Endodermal cell (in vitro differentiated cells): ENCODE measurements around the gene YPEL5. TPM values are rescaled to one million over a fixed set of nuclear protein-coding genes. Genes with fewer than 3 reads are reported as not detected.
"Not testable (repeated sequence)": the region's sequence is repeated elsewhere in the genome, so short reads cannot be mapped to it uniquely, and the experiment has no call there.

Experiments
- DNase-seq: peaks from one replicate; pipeline ENCODE4 v3.0.0-alpha.2; 2017
- H3K27ac ChIP-seq: 2 replicates; pipeline ENCODE4 v1.5.1; 2013; ENCODE audit warnings: mild to moderate bottlenecking, low read depth, low read length, moderate library complexity
- H3K27me3 ChIP-seq: 2 replicates; pipeline ENCODE4 v1.6.1; 2013; ENCODE audit warnings: mild to moderate bottlenecking, low read length, moderate library complexity; ENCODE audit not compliant: insufficient read depth, control insufficient read depth, poor library complexity, severe bottlenecking
- H3K36me3 ChIP-seq: 2 replicates; pipeline ENCODE4 v1.7.0; 2013; ENCODE audit warnings: mild to moderate bottlenecking, low read length, moderate library complexity; ENCODE audit not compliant: control insufficient read depth, insufficient read depth
- H3K4me1 ChIP-seq: one replicate; pipeline ENCODE4 v1.7.0; 2013; ENCODE audit warnings: low read length; ENCODE audit not compliant: control insufficient read depth, insufficient read depth
- H3K4me3 ChIP-seq: 2 replicates; pipeline ENCODE4 v1.5.1; 2013; ENCODE audit warnings: mild to moderate bottlenecking, low read length, moderate library complexity
- H3K9ac ChIP-seq: 2 replicates; pipeline ENCODE4 v1.6.1; 2013; ENCODE audit warnings: mild to moderate bottlenecking, low read length, moderate library complexity; ENCODE audit not compliant: poor library complexity, severe bottlenecking; ENCODE audit errors: extremely low read depth
- H3K9me3 ChIP-seq: 2 replicates; pipeline ENCODE4 v1.6.1; 2013; ENCODE audit warnings: mild to moderate bottlenecking, low read length, moderate library complexity; ENCODE audit not compliant: control insufficient read depth
- H3K27ac Mint-ChIP-seq: 2 replicates; pipeline ENCODE4 v1.8.0; 2020; ENCODE audit warnings: mixed read lengths
- H3K27me3 Mint-ChIP-seq: 2 replicates; pipeline ENCODE4 v1.8.0; 2021; ENCODE audit warnings: mild to moderate bottlenecking, mixed read lengths; ENCODE audit not compliant: insufficient read depth
- H3K36me3 Mint-ChIP-seq: 2 replicates; pipeline ENCODE4 v1.8.0; 2020; ENCODE audit warnings: low read depth, mixed read lengths
- H3K4me1 Mint-ChIP-seq: 2 replicates; pipeline ENCODE4 v1.8.0; 2020; ENCODE audit warnings: mixed read lengths
- H3K4me3 Mint-ChIP-seq: 2 replicates; pipeline ENCODE4 v1.8.0; 2020; ENCODE audit warnings: mild to moderate bottlenecking, moderate library complexity, mixed read lengths
- H3K9me3 Mint-ChIP-seq: 2 replicates; pipeline ENCODE4 v1.8.0; 2020; ENCODE audit warnings: mild to moderate bottlenecking, mixed read lengths
- CTCF ChIP-seq: fragments of 200-600 bp; sonication (generic); conservative IDR thresholded peaks from 2 replicates; pipeline ENCODE4 v1.5.0; 2021; ENCODE audit warnings: antibody characterized with exemption, mild to moderate bottlenecking
- WGBS, 2 experiments: methylation state at CpG; one replicate each; pipeline versions ENCODE4 v1.1.5 to v1.1.7; 2013; ENCODE audit warnings: missing lambda C conversion rate in 2 of 2, mixed read lengths in 1 of 2; ENCODE audit not compliant: insufficient coverage in 1 of 2, insufficient read length in 1 of 2; 5-methylcytosine and 5-hydroxymethylcytosine counted together
- total RNA-seq, 2 donors: library from RNA; stranded (reverse); fragmentation: NEBNext Ultra II Directional in 1 of 2; extraction: Animal tissue kit (Norgen Biotek cat#: 25700) in 1 of 2; gene quantifications; 2 replicates in 1 of 2; 3 replicates in 1 of 2; pipeline ENCODE4 v1.2.1, GENCODE V29; 2021

Gene YPEL5
- total RNA-seq, 2 donors from 2014 or later: 80.1 to 97.2 TPM

GRCh38 chr2:30110773-30111172, 36.0 kb upstream of the YPEL5 start:
- DNase-seq: no peak
- Histone ChIP-seq H3K4me1 (peaks cover 8% of the 10 kb centered on the region), H3K9me3 (no peaks in the 10 kb centered on the region), H3K4me3 (no peak overlapping the region), H3K9ac (no peak overlapping the region), H3K27me3 (no peaks in the 10 kb centered on the region), H3K36me3 (no peaks in the 10 kb centered on the region), H3K27ac (no peak overlapping the region)
- Mint-ChIP-seq H3K27me3 (no peaks in the 10 kb centered on the region), H3K4me1 (peaks cover 25% of the 10 kb centered on the region), H3K4me3 (no peak overlapping the region), H3K9me3 (no peaks in the 10 kb centered on the region), H3K27ac (no peak overlapping the region), H3K36me3 (no peaks in the 10 kb centered on the region)
- no peak for TF ChIP-seq CTCF
- 87 to 94% methylated on average over 2 to 6 of the region's 6 CpGs for WGBS, 2 experiments

GRCh38 chr2:30111186-30111585, 35.6 kb upstream of the YPEL5 start:
- not testable (repeated sequence) for H3K9me3 Mint-ChIP-seq, H3K27ac Mint-ChIP-seq, H3K9me3 ChIP-seq, H3K27me3 ChIP-seq, H3K9ac ChIP-seq, H3K36me3 Mint-ChIP-seq, H3K36me3 ChIP-seq, H3K4me3 ChIP-seq, H3K4me3 Mint-ChIP-seq, DNase-seq, H3K27ac ChIP-seq, H3K27me3 Mint-ChIP-seq, H3K4me1 ChIP-seq
- H3K4me1 Mint-ChIP-seq: peaks cover 27% of the 10 kb centered on the region
- 96 to 98% methylated on average over 12 to 19 of the region's 19 CpGs for WGBS, 2 experiments

GRCh38 chr2:30112561-30112960, 34.2 kb upstream of the YPEL5 start:
- Histone ChIP-seq H3K4me1 (peaks cover 8% of the 10 kb centered on the region), H3K27me3 (no peaks in the 10 kb centered on the region), H3K36me3 (no peaks in the 10 kb centered on the region), H3K9me3 (no peaks in the 10 kb centered on the region), H3K9ac (no peak overlapping the region), H3K4me3 (no peak overlapping the region), H3K27ac (no peak overlapping the region)
- H3K4me1 Mint-ChIP-seq: peaks cover 27% of the 10 kb centered on the region
- H3K27ac Mint-ChIP-seq: no peak overlapping the region
- no peak overlapping the region for H3K4me3 Mint-ChIP-seq
- no peaks in the 10 kb centered on the region for H3K36me3 Mint-ChIP-seq
- WGBS, 2 experiments: 87 to 94% methylated on average over 10 of the region's 10 CpGs
- no peak for DNase-seq
- H3K9me3 Mint-ChIP-seq: no peaks in the 10 kb centered on the region
- peaks cover 4% of the 10 kb centered on the region for H3K27me3 Mint-ChIP-seq
- TF ChIP-seq CTCF: no peak

GRCh38 chr2:30113617-30114293, 33.1 kb upstream of the YPEL5 start:
- Mint-ChIP-seq H3K27me3 (peaks cover 4% of the 10 kb centered on the region), H3K27ac (no peak overlapping the region), H3K4me3 (no peak overlapping the region), H3K4me1 (peaks cover 27% of the 10 kb centered on the region), H3K36me3 (no peaks in the 10 kb centered on the region), H3K9me3 (no peaks in the 10 kb centered on the region)
- Histone ChIP-seq H3K4me3 (peak overlapping the region; percentile 52), H3K4me1 (peaks cover 8% of the 10 kb centered on the region), H3K9me3 (no peaks in the 10 kb centered on the region), H3K9ac (no peak overlapping the region), H3K27me3 (no peaks in the 10 kb centered on the region), H3K27ac (no peak overlapping the region), H3K36me3 (no peaks in the 10 kb centered on the region)
- WGBS, 2 experiments: 91 to 100% methylated on average over 2 to 5 of the region's 5 CpGs
- no peak for TF ChIP-seq CTCF
- no peak for DNase-seq
